ENCODE measurements around the gene LRP1B.

- TF ChIP-seq SIN3A (IDR thresholded peaks at IDR 0.05; ENCODE audit: borderline replicate concordance, insufficient read depth, low read length), result no peak
- no peak for TF ChIP-seq POLR2AphosphoS5 (IDR thresholded peaks at IDR 0.05; ENCODE audit: low read depth, low read length)
These were observed at the start of gene LRP1B for GRCh38 chr2:142131010-142131669.

All from PFSK-1 (cell line).